ENCODE measurements around the gene ROR1. TPM values are rescaled to one million over a fixed set of nuclear protein-coding genes. Genes with fewer than 3 reads are reported as not detected.

The ROR1 gene
- total and polyA plus RNA-seq, 2 donors (not counting 1 experiment from before 2014, with no cell fraction given), result 0.46 to 16.0 TPM

- H2AFZ ChIP-seq (ENCODE audit: insufficient read depth, low read depth, low read length, poor library complexity, severe bottlenecking), result no peak overlapping the region
- intact Hi-C loops (cut with micrococcal nuclease), result loop anchor here (5.0 kb wide), 4 partner anchors 50 to 325 kb away; no protein-coding TSS in a partner anchor
- TF ChIP-seq CTCF (IDR thresholded peaks at IDR 0.05) (no peak), EZH2 (IDR thresholded peaks at IDR 0.05; ENCODE audit: borderline replicate concordance, insufficient read depth, low read depth, low read length, poor library complexity, severe bottlenecking) (no peak)
- H3K79me2 ChIP-seq (ENCODE audit: control insufficient read depth, insufficient read depth, low read length), result no peaks in the 10 kb centered on the region
- ATAC-seq (ENCODE audit: low read depth) (no peak), DNase-seq (peak; percentile 29)
- no peak overlapping the region for H3K4me3 ChIP-seq (ENCODE audit: control extremely low read depth in 1 of 5, extremely low read depth in 1 of 5, insufficient read depth in 1 of 5, low read depth in 2 of 5, low read length in 4 of 5)
- H3K9me3 Mint-ChIP-seq (ENCODE audit: insufficient read depth), result no peaks in the 10 kb centered on the region
- H3K9me3 ChIP-seq (ENCODE audit: control extremely low read depth in 1 of 3, control insufficient read depth in 2 of 3, insufficient read depth in 1 of 3, low read length in 2 of 3), result no peaks in the 10 kb centered on the region
- H3K9ac ChIP-seq (ENCODE audit: low read length), result no peak overlapping the region
- H3K36me3 ChIP-seq (replicated peaks in 1 of 2; ENCODE audit: control extremely low read depth in 1 of 2, control insufficient read depth in 1 of 2, extremely low read depth in 1 of 2, insufficient read depth in 2 of 2, low read length in 1 of 2), result no peaks in the 10 kb centered on the region
- no peak overlapping the region for H3K4me2 ChIP-seq (replicated peaks; ENCODE audit: low read depth, low read length, poor library complexity, severe bottlenecking)
- H3K27me3 Mint-ChIP-seq, result peaks cover 15% of the 10 kb centered on the region
- H3K4me1 ChIP-seq (ENCODE audit: control insufficient read depth in 2 of 2, insufficient read depth in 2 of 2, low read length in 2 of 2), result no peaks in the 10 kb centered on the region
- CTCF ChIA-PET, result interaction anchor here (0.6 to 8.6 kb wide), 9 partner anchors 8 to 295 kb away, joined by 3 to 153 read pairs (median 3); no protein-coding TSS in a partner anchor
- no peaks in the 10 kb centered on the region for H4K20me1 ChIP-seq (ENCODE audit: control insufficient read depth, insufficient read depth, low read length, poor library complexity, severe bottlenecking)
- no peak overlapping the region for H3K27ac Mint-ChIP-seq
- H3K4me1 Mint-ChIP-seq, result no peaks in the 10 kb centered on the region
- H3K27ac ChIP-seq (ENCODE audit: low read length in 2 of 2), result no peak overlapping the region
- 80% methylated on average over 8 of the region's 13 CpGs for WGBS (ENCODE audit: insufficient coverage)
- no peak overlapping the region for H3K4me3 Mint-ChIP-seq
- POLR2A ChIA-PET, result no interaction called here
- no peaks in the 10 kb centered on the region for H3K27me3 ChIP-seq (replicated peaks in 1 of 4; ENCODE audit: control extremely low read depth in 1 of 4, control insufficient read depth in 3 of 4, insufficient read depth in 4 of 4, low read length in 3 of 4)
These were observed 144.0 kb downstream of the ROR1 start for GRCh38 chr1:63917571-63918417.

- Histone ChIP-seq H3K4me1 (ENCODE audit: control insufficient read depth in 2 of 2, insufficient read depth in 2 of 2, low read length in 2 of 2) (no peaks in the 10 kb centered on the region), H2AFZ (ENCODE audit: insufficient read depth, low read depth, low read length, poor library complexity, severe bottlenecking) (no peak overlapping the region), H3K27me3 (replicated peaks in 1 of 4; ENCODE audit: control extremely low read depth in 1 of 4, control insufficient read depth in 3 of 4, insufficient read depth in 4 of 4, low read length in 3 of 4) (no peaks in the 10 kb centered on the region), H3K79me2 (ENCODE audit: control insufficient read depth, insufficient read depth, low read length) (no peaks in the 10 kb centered on the region), H3K9me3 (ENCODE audit: control extremely low read depth in 1 of 3, control insufficient read depth in 2 of 3, insufficient read depth in 1 of 3, low read length in 2 of 3) (no peaks in the 10 kb centered on the region), H4K20me1 (ENCODE audit: control insufficient read depth, insufficient read depth, low read length, poor library complexity, severe bottlenecking) (no peaks in the 10 kb centered on the region), H3K27ac (ENCODE audit: low read length in 2 of 2) (no peak overlapping the region), H3K4me2 (replicated peaks; ENCODE audit: low read depth, low read length, poor library complexity, severe bottlenecking) (no peak overlapping the region), H3K4me3 (ENCODE audit: control extremely low read depth in 1 of 5, extremely low read depth in 1 of 5, insufficient read depth in 1 of 5, low read depth in 2 of 5, low read length in 4 of 5) (no peak overlapping the region), H3K36me3 (replicated peaks in 1 of 2; ENCODE audit: control extremely low read depth in 1 of 2, control insufficient read depth in 1 of 2, extremely low read depth in 1 of 2, insufficient read depth in 2 of 2, low read length in 1 of 2) (no peaks in the 10 kb centered on the region), H3K9ac (ENCODE audit: low read length) (no peak overlapping the region)
- H3K27me3 Mint-ChIP-seq, result peaks cover 14% of the 10 kb centered on the region
- H3K4me3 Mint-ChIP-seq, result no peak overlapping the region
- H3K4me1 Mint-ChIP-seq, result no peaks in the 10 kb centered on the region
- H3K9me3 Mint-ChIP-seq (ENCODE audit: insufficient read depth), result no peaks in the 10 kb centered on the region
- ChIA-PET CTCF (interaction anchor here (0.6 to 8.6 kb wide), 9 partner anchors 9 to 1221 kb away, joined by 3 to 153 read pairs (median 3); no protein-coding TSS in a partner anchor), POLR2A (no interaction called here)
- ATAC-seq (ENCODE audit: low read depth) (no peak), DNase-seq (no peak)
- WGBS (ENCODE audit: insufficient coverage), result 83% methylated on average over 4 of the region's 10 CpGs
- no peak overlapping the region for H3K27ac Mint-ChIP-seq
- intact Hi-C loops (cut with micrococcal nuclease), result loop anchor here (5.0 kb wide), 4 partner anchors 51 to 324 kb away; no protein-coding TSS in a partner anchor
- TF ChIP-seq EZH2 (IDR thresholded peaks at IDR 0.05; ENCODE audit: borderline replicate concordance, insufficient read depth, low read depth, low read length, poor library complexity, severe bottlenecking) (no peak), CTCF (IDR thresholded peaks at IDR 0.05) (no peak)
These were observed 144.7 kb downstream of the ROR1 start for GRCh38 chr1:63918418-63918945.
